Loucy (cell line): ENCODE results near the gene SLC7A9.

Experiments used
- CTCF ChIP-seq: fragments of 200-600 bp; sonication (generic); conservative IDR thresholded peaks from 2 replicates; pipeline ENCODE4 v1.5.1; 2014; ENCODE audit warnings: mild to moderate bottlenecking, antibody characterized with exemption, low read length
- EZH2phosphoT487 ChIP-seq: fragments of 200-600 bp; IDR thresholded peaks from 2 replicates; pipeline ENCODE4 v1.6.1; 2018; ENCODE audit warnings: antibody characterized with exemption, mild to moderate bottlenecking, moderate library complexity, borderline replicate concordance

GRCh38 chr19:32862173-32862572 is 7.4 kb downstream of the SLC7A9 start:
- TF ChIP-seq CTCF (no peak), EZH2phosphoT487 (no peak)
